Testis (tissue), 2 donors: ENCODE measurements around the gene COL4A6.

Experiments used
- CTCF ChIP-seq, 3 experiments: fragments of 450-650 bp in 2 of 3; fragments of 200-600 bp in 1 of 3; sonication (generic) in 1 of 3; IDR thresholded peaks; one replicate each; pipeline ENCODE4 v1.5.1; 2016 to 2019; ENCODE audit warnings: antibody characterized with exemption in 3 of 3, mild to moderate bottlenecking in 2 of 3, moderate library complexity in 1 of 3
- POLR2A ChIP-seq: fragments of 450-650 bp; IDR thresholded peaks from one replicate; pipeline ENCODE4 v1.6.1; 2017; ENCODE audit warnings: antibody characterized with exemption, mild to moderate bottlenecking, moderate library complexity

- no peak for TF ChIP-seq POLR2A
- no peak for TF ChIP-seq CTCF (IDR thresholded peaks at IDR 0.05)
Measured at GRCh38 chrX:108299704-108300103, 138.5 kb downstream of the COL4A6 start.
